HUES48 (cell line): ENCODE measurements around the gene CLEC16A.

Source experiments
- H3K27ac ChIP-seq: one replicate; pipeline ENCODE4 v1.7.0; 2013; ENCODE audit warnings: low read depth, low read length, inconsistent platforms
- H3K27me3 ChIP-seq: 2 replicates; pipeline ENCODE4 v1.6.1; 2013; ENCODE audit warnings: mild to moderate bottlenecking, low read length; ENCODE audit not compliant: control insufficient read depth, insufficient read depth
- H3K36me3 ChIP-seq: 2 replicates; pipeline ENCODE4 v1.6.1; 2013; ENCODE audit warnings: low read length; ENCODE audit not compliant: control insufficient read depth, insufficient read depth
- H3K4me1 ChIP-seq: 2 replicates; pipeline ENCODE4 v1.6.1; 2013; ENCODE audit warnings: mild to moderate bottlenecking, low read length; ENCODE audit not compliant: control insufficient read depth, insufficient read depth
- H3K4me3 ChIP-seq: 2 replicates; pipeline ENCODE4 v1.5.1; 2013; ENCODE audit warnings: mild to moderate bottlenecking, low read depth, low read length
- H3K9ac ChIP-seq: 2 replicates; pipeline ENCODE4 v1.6.1; 2013; ENCODE audit warnings: mild to moderate bottlenecking, low read depth, low read length, moderate library complexity
- H3K9me3 ChIP-seq: 2 replicates; pipeline ENCODE4 v1.6.1; 2013; ENCODE audit warnings: low read length; ENCODE audit not compliant: control insufficient read depth, insufficient read depth

The CLEC16A gene

GRCh38 chr16:11161974-11162373 is 217.6 kb downstream of the CLEC16A start:
- no peaks in the 10 kb centered on the region for H3K27me3 ChIP-seq
- no peaks in the 10 kb centered on the region for H3K4me1 ChIP-seq
- H3K9me3 ChIP-seq, result no peaks in the 10 kb centered on the region
- no peaks in the 10 kb centered on the region; the same call in 1 of the 2 replicates for H3K36me3 ChIP-seq
- no peak overlapping the region for H3K27ac ChIP-seq
- no peak overlapping the region for H3K4me3 ChIP-seq
- no peak overlapping the region for H3K9ac ChIP-seq

GRCh38 chr16:11162586-11163268 is 218.4 kb downstream of the CLEC16A start:
- Histone ChIP-seq H3K27ac (no peak overlapping the region), H3K4me3 (no peak overlapping the region), H3K27me3 (no peaks in the 10 kb centered on the region), H3K9ac (no peak overlapping the region), H3K4me1 (no peaks in the 10 kb centered on the region), H3K36me3 (no peaks in the 10 kb centered on the region; the same call in 1 of the 2 replicates), H3K9me3 (no peaks in the 10 kb centered on the region)

DNA sequence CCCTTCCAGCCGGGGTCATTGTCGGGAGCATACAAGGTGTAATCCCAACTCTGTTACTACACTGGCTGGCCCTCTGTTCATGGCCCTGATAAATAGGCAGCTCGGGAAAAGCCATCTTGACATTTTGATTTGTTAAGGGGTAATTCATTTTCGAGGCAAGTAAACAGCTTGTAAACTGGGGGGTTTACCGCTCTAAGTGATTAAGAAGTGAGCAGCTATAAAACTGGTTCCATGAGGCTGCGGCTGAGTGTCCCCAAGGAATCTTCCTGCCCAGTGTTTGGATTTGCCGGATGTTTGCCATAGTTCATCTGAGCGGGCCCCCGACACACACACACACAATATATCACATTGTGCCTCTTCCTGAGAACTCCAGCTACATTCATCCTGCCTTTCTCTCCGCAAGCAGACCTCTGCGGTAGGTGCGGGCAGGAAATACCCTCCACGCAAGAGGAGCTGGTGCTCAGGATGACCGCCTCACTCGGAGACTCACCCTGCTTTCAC is 219.4 kb downstream of the CLEC16A start:
- H3K4me1 ChIP-seq, result no peaks in the 10 kb centered on the region
- no peak overlapping the region for H3K9ac ChIP-seq
- H3K4me3 ChIP-seq, result no peak overlapping the region
- H3K36me3 ChIP-seq, result no peaks in the 10 kb centered on the region; the same call in 1 of the 2 replicates
- no peak overlapping the region for H3K27ac ChIP-seq
- H3K9me3 ChIP-seq, result no peaks in the 10 kb centered on the region
- no peaks in the 10 kb centered on the region for H3K27me3 ChIP-seq

- Histone ChIP-seq H3K4me1 (no peaks in the 10 kb centered on the region), H3K27me3 (no peaks in the 10 kb centered on the region), H3K9me3 (no peaks in the 10 kb centered on the region), H3K27ac (no peak overlapping the region), H3K9ac (no peak overlapping the region), H3K36me3 (no peaks in the 10 kb centered on the region; the same call in 1 of the 2 replicates), H3K4me3 (no peak overlapping the region)
Observed at GRCh38 chr16:11164482-11165270, 220.3 kb downstream of the CLEC16A start.

DNA sequence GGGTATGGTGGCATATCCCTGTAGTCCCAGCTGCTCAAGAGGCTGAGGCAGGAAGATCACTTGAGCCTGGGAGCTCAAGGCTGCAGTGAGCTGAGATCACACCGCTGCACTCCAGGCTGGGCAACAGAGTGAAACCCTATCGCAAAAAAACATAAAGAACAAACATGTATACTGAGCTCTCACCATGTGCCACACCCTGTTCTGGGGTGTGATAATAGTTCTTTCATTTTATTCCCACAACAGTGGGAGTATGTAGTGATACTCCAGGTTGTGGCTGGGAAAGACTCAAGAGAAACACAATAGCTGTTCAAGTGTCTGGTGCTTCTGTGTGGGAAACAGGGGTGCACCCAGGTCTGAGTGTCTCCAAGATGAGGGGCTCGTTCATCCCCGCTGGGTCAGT is 221.0 kb downstream of the CLEC16A start:
- Histone ChIP-seq H3K27me3 (no peaks in the 10 kb centered on the region), H3K27ac (no peak overlapping the region), H3K4me1 (no peaks in the 10 kb centered on the region), H3K9ac (no peak overlapping the region), H3K4me3 (no peak overlapping the region), H3K36me3 (no peaks in the 10 kb centered on the region; the same call in 1 of the 2 replicates), H3K9me3 (no peaks in the 10 kb centered on the region)

GRCh38 chr16:11165894-11166665 is 221.7 kb downstream of the CLEC16A start:
- no peak overlapping the region for H3K4me3 ChIP-seq
- no peaks in the 10 kb centered on the region for H3K27me3 ChIP-seq

DNA sequence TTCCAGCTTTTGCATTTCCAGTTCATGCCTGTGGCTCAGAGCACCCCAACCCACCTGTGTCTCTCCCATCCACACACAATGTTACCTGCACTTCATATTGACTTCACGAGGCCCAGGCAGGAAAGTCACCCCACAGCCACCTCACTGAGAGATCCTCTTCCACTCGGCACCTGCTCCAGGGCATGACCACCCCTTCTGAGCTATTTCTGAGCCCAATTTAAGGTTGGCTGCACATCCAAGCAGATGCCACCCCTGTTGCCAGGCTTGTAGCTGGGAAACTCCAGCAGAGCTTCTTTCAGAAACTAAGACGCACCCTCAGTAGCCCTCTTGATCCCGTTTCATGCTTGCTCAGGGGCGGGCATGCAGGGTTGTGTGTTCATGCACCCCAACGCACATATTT is 223.2 kb downstream of the CLEC16A start:
- Histone ChIP-seq H3K9me3 (no peaks in the 10 kb centered on the region), H3K9ac (no peak overlapping the region), H3K4me1 (no peaks in the 10 kb centered on the region), H3K27me3 (no peaks in the 10 kb centered on the region), H3K4me3 (no peak overlapping the region), H3K27ac (no peak overlapping the region), H3K36me3 (no peaks in the 10 kb centered on the region; the same call in 1 of the 2 replicates)

More at GRCh38 chr16:11165894-11166665, 221.7 kb downstream of the CLEC16A start:
- Histone ChIP-seq H3K9me3 (no peaks in the 10 kb centered on the region), H3K9ac (no peak overlapping the region), H3K4me1 (no peaks in the 10 kb centered on the region), H3K36me3 (no peaks in the 10 kb centered on the region; the same call in 1 of the 2 replicates), H3K27ac (no peak overlapping the region)

DNA sequence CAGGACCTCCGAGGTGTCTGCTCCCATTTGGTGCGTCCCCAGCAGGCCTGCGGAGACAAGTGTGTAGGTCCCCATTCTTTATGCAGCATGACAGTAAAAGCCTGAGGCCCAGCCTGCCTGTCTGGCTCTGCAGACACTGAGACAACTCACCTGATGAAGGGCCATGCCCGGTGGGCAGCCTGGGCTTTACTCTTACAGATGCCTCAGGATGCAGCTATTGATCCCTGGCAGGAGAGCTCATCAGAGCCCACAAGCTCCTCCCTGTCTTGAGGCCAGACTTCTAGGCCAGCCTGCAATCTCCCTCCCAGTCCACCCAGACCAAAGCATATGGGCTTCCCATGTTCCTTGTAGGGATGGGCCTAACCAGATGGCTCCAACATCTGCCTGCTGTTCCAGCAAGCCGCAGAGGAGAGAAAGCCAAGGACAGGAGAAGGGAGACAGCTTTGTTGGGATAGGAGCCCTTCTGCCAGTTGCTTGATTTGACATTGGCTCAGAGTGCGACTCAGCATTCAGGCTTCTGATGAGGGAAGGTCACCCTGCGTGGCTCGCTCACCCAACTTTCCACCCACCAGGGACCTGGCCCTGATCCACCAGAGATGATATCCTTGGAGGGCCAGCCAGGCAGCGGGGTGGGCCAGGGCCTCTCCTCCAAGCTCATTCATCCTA is 224.2 kb downstream of the CLEC16A start:
- Histone ChIP-seq H3K27me3 (no peaks in the 10 kb centered on the region), H3K9ac (no peak overlapping the region), H3K4me1 (no peaks in the 10 kb centered on the region), H3K36me3 (no peaks in the 10 kb centered on the region; the same call in 1 of the 2 replicates), H3K9me3 (no peaks in the 10 kb centered on the region), H3K27ac (no peak overlapping the region), H3K4me3 (no peak overlapping the region)

GRCh38 chr16:11169641-11170040 is 225.3 kb downstream of the CLEC16A start:
- Histone ChIP-seq H3K27me3 (no peaks in the 10 kb centered on the region), H3K9me3 (no peaks in the 10 kb centered on the region), H3K9ac (no peak overlapping the region), H3K36me3 (no peaks in the 10 kb centered on the region; the same call in 1 of the 2 replicates), H3K4me1 (no peaks in the 10 kb centered on the region), H3K27ac (no peak overlapping the region), H3K4me3 (no peak overlapping the region)

GRCh38 chr16:11170201-11170600 is 225.8 kb downstream of the CLEC16A start:
- Histone ChIP-seq H3K27ac (no peak overlapping the region), H3K4me3 (no peak overlapping the region), H3K9ac (no peak overlapping the region), H3K9me3 (no peaks in the 10 kb centered on the region), H3K36me3 (no peaks in the 10 kb centered on the region; the same call in 1 of the 2 replicates), H3K27me3 (no peaks in the 10 kb centered on the region), H3K4me1 (no peaks in the 10 kb centered on the region)
